Measurements from ENCODE around the gene IMMP2L. TPM values are rescaled to one million over a fixed set of nuclear protein-coding genes. Genes with fewer than 3 reads are reported as not detected.

The IMMP2L gene
- polyA plus RNA-seq, 2 of the 4 experiments (the other 2 are of a cell fraction): 16.1 to 23.8 TPM

GRCh38 chr7:110962826-110963225 lies 599.5 kb downstream of the IMMP2L start:
- no peak overlapping the region for H3K27ac ChIP-seq
- no peak overlapping the region for H3K4me3 ChIP-seq
- TF ChIP-seq HDAC2 (IDR thresholded peaks at IDR 0.05) (no peak), RARB (CRISPR knock-in tag; IDR thresholded peaks at IDR 0.05) (no peak), JUNB (IDR thresholded peaks at IDR 0.05) (no peak)
- H3K4me2 ChIP-seq: no peak overlapping the region
- DNase-seq (ENCODE audit: low read depth in 1 of 2, low spot score in 1 of 2) (no peak), ATAC-seq (no peak), FAIRE-seq (no peak)
- POLR2A ChIA-PET: no interaction called here
- no peaks in the 10 kb centered on the region for H3K9me3 ChIP-seq
- CTCF ChIA-PET: no interaction called here
- 61% methylated on average over 3 of the region's 3 CpGs for WGBS (ENCODE audit: missing lambda C conversion rate)
- no peaks in the 10 kb centered on the region for H3K4me1 ChIP-seq

GRCh38 chr7:110962374-110962773 lies 599.9 kb downstream of the IMMP2L start:
- POLR2A ChIA-PET: no interaction called here
- Histone ChIP-seq H3K4me1 (no peaks in the 10 kb centered on the region), H3K9me3 (no peaks in the 10 kb centered on the region), H3K4me3 (no peak overlapping the region), H3K27ac (no peak overlapping the region), H3K4me2 (no peak overlapping the region)
- TF ChIP-seq KDM5A (IDR thresholded peaks at IDR 0.05) (no peak), CBX2 (IDR thresholded peaks at IDR 0.05; ENCODE audit: borderline replicate concordance, low read depth) (no peak), PHF8 (IDR thresholded peaks at IDR 0.05; ENCODE audit: borderline replicate concordance, low read depth) (no peak), EP300 (IDR thresholded peaks at IDR 0.05) (no peak), BHLHE40 (IDR thresholded peaks at IDR 0.05; ENCODE audit: low read depth, low read length) (no peak), ZC3H11A (IDR thresholded peaks at IDR 0.05) (no peak), MAZ (IDR thresholded peaks at IDR 0.05; ENCODE audit: borderline replicate concordance, low read depth, low read length) (no peak), HDAC2 (IDR thresholded peaks at IDR 0.05) (no peak), NFE2L2 (conservative IDR thresholded peaks at IDR 0.05; ENCODE audit: low read length) (no peak), TFCP2L1 (CRISPR knock-in tag; IDR thresholded peaks at IDR 0.05) (no peak), SMC3 (IDR thresholded peaks at IDR 0.05) (no peak), ZSCAN20 (CRISPR knock-in tag; IDR thresholded peaks at IDR 0.05) (no peak)
- no peak for DNase-seq (ENCODE audit: low read depth in 1 of 2, low spot score in 1 of 2)
- no peak for ATAC-seq
- WGBS (ENCODE audit: missing lambda C conversion rate): 37% methylated on average over 2 of the region's 2 CpGs
- no peak for FAIRE-seq
- CTCF ChIA-PET: no interaction called here

GRCh38 chr7:110960811-110961210 lies 601.5 kb downstream of the IMMP2L start:
- ChIA-PET CTCF (no interaction called here), POLR2A (no interaction called here)
- no peak for ATAC-seq
- FAIRE-seq: no peak
- Histone ChIP-seq H3K4me3 (no peak overlapping the region), H3K27ac (no peak overlapping the region), H3K9me3 (no peaks in the 10 kb centered on the region), H3K4me2 (no peak overlapping the region), H3K4me1 (no peaks in the 10 kb centered on the region)
- TF ChIP-seq RAD21 (conservative IDR thresholded peaks at IDR 0.05 in 1 of 2, IDR thresholded peaks at IDR 0.05 in 1 of 2): no peak
- no peak for DNase-seq (ENCODE audit: low read depth in 1 of 2, low spot score in 1 of 2)

- ATAC-seq (no peak), DNase-seq (ENCODE audit: low read depth in 1 of 2, low spot score in 1 of 2) (no peak), FAIRE-seq (no peak)
- no peak overlapping the region for H3K27ac ChIP-seq
- H3K4me2 ChIP-seq: no peak overlapping the region
- no peaks in the 10 kb centered on the region for H3K4me1 ChIP-seq
- no peak overlapping the region for H3K4me3 ChIP-seq
- no peak for TF ChIP-seq EHF (CRISPR knock-in tag; IDR thresholded peaks at IDR 0.05)
- no peak for TF ChIP-seq FOXS1 (CRISPR knock-in tag; IDR thresholded peaks at IDR 0.05)
- no peak for TF ChIP-seq HES2 (IDR thresholded peaks at IDR 0.05)
- no peak for TF ChIP-seq USF2 (IDR thresholded peaks at IDR 0.05)
- TF ChIP-seq EHMT2 (IDR thresholded peaks at IDR 0.05; ENCODE audit: low read depth): no peak
- TF ChIP-seq HOXB13 (CRISPR knock-in tag; IDR thresholded peaks at IDR 0.05; ENCODE audit: low read depth): no peak
- no peak for TF ChIP-seq KDM1A (IDR thresholded peaks at IDR 0.05; ENCODE audit: low read depth)
- no peak for TF ChIP-seq TFCP2L1 (CRISPR knock-in tag; IDR thresholded peaks at IDR 0.05)
- no peak for TF ChIP-seq RARB (CRISPR knock-in tag; IDR thresholded peaks at IDR 0.05)
- TF ChIP-seq MAZ (IDR thresholded peaks at IDR 0.05; ENCODE audit: borderline replicate concordance, low read depth, low read length): no peak
- no peaks in the 10 kb centered on the region for H3K9me3 ChIP-seq
- ChIA-PET CTCF (interaction anchor here (0.6 kb wide), 1 partner anchor 63 kb away, joined by 4 read pairs; no protein-coding TSS in a partner anchor), POLR2A (no interaction called here)
These were observed 614.0 kb downstream of the IMMP2L start for GRCh38 chr7:110948280-110948679.

Measured in A549 (cell line).